HFFc6 (cell line): Measurements from ENCODE around the gene EPS15. TPM values are rescaled to one million over a fixed set of nuclear protein-coding genes. Genes with fewer than 3 reads are reported as not detected.
A peak's percentile ranks its signal among the peaks of the same experiment; 100 is the strongest.
"Not testable (repeated sequence)": the region's sequence is repeated elsewhere in the genome, so short reads cannot be mapped to it uniquely, and the experiment has no call there.

ENCODE experiments used
- DNase-seq: peaks from one replicate; pipeline ENCODE4 v3.0.0-alpha.2; 2018
- H3K27ac Mint-ChIP-seq: 2 replicates; pipeline ENCODE4 v1.8.0; 2020; ENCODE audit warnings: mild to moderate bottlenecking, mixed read lengths
- H3K27me3 Mint-ChIP-seq: 2 replicates; pipeline ENCODE4 v1.8.0; 2021; ENCODE audit warnings: mild to moderate bottlenecking, moderate library complexity, mixed read lengths; ENCODE audit not compliant: insufficient read depth
- H3K36me3 Mint-ChIP-seq: 2 replicates; pipeline ENCODE4 v1.8.0; 2021; ENCODE audit warnings: low read depth, mixed read lengths
- H3K4me1 Mint-ChIP-seq: 2 replicates; pipeline ENCODE4 v1.8.0; 2020; ENCODE audit warnings: low read depth, mixed read lengths
- H3K4me3 Mint-ChIP-seq: 2 replicates; pipeline ENCODE4 v1.8.0; 2020; ENCODE audit warnings: mild to moderate bottlenecking, moderate library complexity, mixed read lengths
- H3K9me3 Mint-ChIP-seq: 2 replicates; pipeline ENCODE4 v1.8.0; 2020; ENCODE audit warnings: mild to moderate bottlenecking, mixed read lengths
- CTCF ChIP-seq: fragments of 200-600 bp; sonication (generic); IDR thresholded peaks from 2 replicates; pipeline ENCODE4 v1.5.0; 2021; ENCODE audit warnings: antibody characterized with exemption, mild to moderate bottlenecking
- total RNA-seq, 6 experiments: library from RNA; stranded (reverse); fragmentation: NEBNext Ultra II Directional; extraction: Animal tissue kit (Norgen Biotek cat#: 25700); gene quantifications; 2 replicates in 1 of 6; 3 replicates in 5 of 6; pipeline ENCODE4 v1.2.3, GENCODE V29; 2021

Gene EPS15
- total RNA-seq, 6 experiments from 2014 or later, result 45.2 to 55.7 (median 49.6) TPM

- TF ChIP-seq CTCF, result no peak
- Mint-ChIP-seq H3K4me3 (no peak overlapping the region), H3K4me1 (peaks cover 52% of the 10 kb centered on the region), H3K36me3 (no peaks in the 10 kb centered on the region), H3K27me3 (no peaks in the 10 kb centered on the region), H3K9me3 (no peaks in the 10 kb centered on the region), H3K27ac (no peak overlapping the region; the same call in 1 of the 2 replicates)
- DNase-seq, result no peak
Measured at GRCh38 chr1:51512606-51513005, 6.5 kb downstream of the EPS15 start.

- Mint-ChIP-seq H3K4me3 (no peak overlapping the region), H3K27me3 (no peaks in the 10 kb centered on the region), H3K4me1 (peaks cover 47% of the 10 kb centered on the region), H3K9me3 (no peaks in the 10 kb centered on the region), H3K36me3 (no peaks in the 10 kb centered on the region), H3K27ac (no peak overlapping the region)
- TF ChIP-seq CTCF, result no peak
- DNase-seq, result no peak
Measured at GRCh38 chr1:51512120-51512519, 6.9 kb downstream of the EPS15 start.

GRCh38 chr1:51509773-51510172 lies 9.3 kb downstream of the EPS15 start:
- Mint-ChIP-seq H3K36me3 (0 out of 2 replicates have a peak, but pooled peaks cover 3% of the 10 kb centered on the region), H3K9me3 (no peaks in the 10 kb centered on the region), H3K27ac (no peak overlapping the region), H3K4me3 (no peak overlapping the region), H3K4me1 (peaks cover 36% of the 10 kb centered on the region), H3K27me3 (no peaks in the 10 kb centered on the region)
- TF ChIP-seq CTCF, result no peak
- DNase-seq, result no peak

- Mint-ChIP-seq H3K4me1 (peaks cover 13% of the 10 kb centered on the region), H3K4me3 (peak overlapping the region; percentile 74), H3K27me3 (no peaks in the 10 kb centered on the region), H3K36me3 (0 out of 2 replicates have a peak, but pooled peaks cover 3% of the 10 kb centered on the region), H3K9me3 (no peaks in the 10 kb centered on the region), H3K27ac (peak overlapping the region; percentile 78)
- peak; percentile 60 for DNase-seq
- no peak for TF ChIP-seq CTCF
Measured at GRCh38 chr1:51506537-51506936, 12.5 kb downstream of the EPS15 start.

GRCh38 chr1:51504806-51505525 lies 14.1 kb downstream of the EPS15 start:
- H3K9me3 Mint-ChIP-seq, result no peaks in the 10 kb centered on the region
- H3K4me1 Mint-ChIP-seq, result peaks cover 13% of the 10 kb centered on the region
- no peaks in the 10 kb centered on the region for H3K27me3 Mint-ChIP-seq
- no peak for DNase-seq
- H3K27ac Mint-ChIP-seq, result no peak overlapping the region; the same call in 1 of the 2 replicates
- 0 out of 2 replicates have a peak, but pooled peaks cover 4% of the 10 kb centered on the region for H3K36me3 Mint-ChIP-seq
- no peak overlapping the region for H3K4me3 Mint-ChIP-seq
- no peak for TF ChIP-seq CTCF

GRCh38 chr1:51501218-51501630 lies 17.8 kb downstream of the EPS15 start:
- 0 out of 2 replicates have a peak, but pooled peaks cover 18% of the 10 kb centered on the region for H3K36me3 Mint-ChIP-seq
- not testable (repeated sequence) for H3K27me3 Mint-ChIP-seq

More at GRCh38 chr1:51501218-51501630, 17.8 kb downstream of the EPS15 start:
- not testable (repeated sequence) for H3K4me3 Mint-ChIP-seq, DNase-seq, H3K9me3 Mint-ChIP-seq, H3K27ac Mint-ChIP-seq, H3K4me1 Mint-ChIP-seq
